ENCODE measurements around the gene TBC1D10A.
A peak's percentile ranks its signal among the peaks of the same experiment; 100 is the strongest.

The TBC1D10A gene

GRCh38 chr22:30289980-30290313, 36.8 kb downstream of the TBC1D10A start:
- Histone ChIP-seq H3K4me1 (ENCODE audit: low read depth, poor library complexity, severe bottlenecking) (peaks cover 35% of the 10 kb centered on the region), H3K4me2 (peak overlapping the region; percentile 93), H3K79me2 (ENCODE audit: insufficient read depth, low read depth) (no peaks in the 10 kb centered on the region), H3K27ac (peak overlapping the region; percentile 38; the same call in 1 of the 2 replicates), H3K27me3 (ENCODE audit: insufficient read depth, low read depth) (no peaks in the 10 kb centered on the region), H3K9ac (no peak overlapping the region), H3K4me3 (IDR thresholded peaks at IDR 0.05; ENCODE audit: insufficient read depth, low read depth, low read length) (no peak overlapping the region), H2AFZ (ENCODE audit: low read depth) (peak overlapping the region; percentile 59; the same call in 1 of the 2 replicates), H4K20me1 (ENCODE audit: insufficient read depth) (no peaks in the 10 kb centered on the region), H3K36me3 (ENCODE audit: insufficient read depth) (no peaks in the 10 kb centered on the region)
- no peak for TF ChIP-seq CTCF (conservative IDR thresholded peaks at IDR 0.05; ENCODE audit: low read depth, low read length)

- Histone ChIP-seq H3K27ac (peak within 1 kb of the TSS; percentile 38; the same call in 1 of the 2 replicates), H3K36me3 (ENCODE audit: insufficient read depth) (no peaks in the 10 kb centered on the region), H2AFZ (ENCODE audit: low read depth) (peak within 1 kb of the TSS; percentile 59), H3K4me1 (ENCODE audit: low read depth, poor library complexity, severe bottlenecking) (peaks cover 35% of the 10 kb centered on the region), H3K4me2 (peak within 1 kb of the TSS; percentile 93), H3K4me3 (IDR thresholded peaks at IDR 0.05; ENCODE audit: insufficient read depth, low read depth, low read length) (peak within 1 kb of the TSS; percentile 26), H4K20me1 (ENCODE audit: insufficient read depth) (no peaks in the 10 kb centered on the region), H3K79me2 (ENCODE audit: insufficient read depth, low read depth) (no peaks in the 10 kb centered on the region), H3K9ac (peak within 1 kb of the TSS; percentile 25; the same call in 1 of the 2 replicates), H3K27me3 (ENCODE audit: insufficient read depth, low read depth) (no peaks in the 10 kb centered on the region)
- TF ChIP-seq CTCF (conservative IDR thresholded peaks at IDR 0.05; ENCODE audit: low read depth, low read length) = no peak
These were observed 37.4 kb downstream of the TBC1D10A start, which contains the start of gene CASTOR1 for GRCh38 chr22:30289141-30289979. TSS of gene CASTOR1 (minus strand) at chr22:30289505. CDS start at chr22:30289497, 8 bp downstream.

GRCh38 chr22:30288419-30289140, 38.2 kb downstream of the TBC1D10A start:
- peak overlapping the region; percentile 59 for H2AFZ ChIP-seq (ENCODE audit: low read depth)

More at GRCh38 chr22:30288419-30289140, 38.2 kb downstream of the TBC1D10A start:
- peaks cover 35% of the 10 kb centered on the region for H3K4me1 ChIP-seq (ENCODE audit: low read depth, poor library complexity, severe bottlenecking)
- H4K20me1 ChIP-seq (ENCODE audit: insufficient read depth) = no peaks in the 10 kb centered on the region
- peak overlapping the region; percentile 93 for H3K4me2 ChIP-seq
- H3K9ac ChIP-seq = peak overlapping the region; percentile 25; the same call in 1 of the 2 replicates
- H3K36me3 ChIP-seq (ENCODE audit: insufficient read depth) = no peaks in the 10 kb centered on the region
- no peaks in the 10 kb centered on the region for H3K79me2 ChIP-seq (ENCODE audit: insufficient read depth, low read depth)
- no peaks in the 10 kb centered on the region for H3K27me3 ChIP-seq (ENCODE audit: insufficient read depth, low read depth)
- H3K4me3 ChIP-seq (IDR thresholded peaks at IDR 0.05; ENCODE audit: insufficient read depth, low read depth, low read length) = peak overlapping the region; percentile 26
- no peak for TF ChIP-seq CTCF (conservative IDR thresholded peaks at IDR 0.05; ENCODE audit: low read depth, low read length)
- H3K27ac ChIP-seq = no peak overlapping the region

Data from KMS-11 (cell line).